Measurements from ENCODE around the gene TPCN1.

TPCN1 gene

DNA sequence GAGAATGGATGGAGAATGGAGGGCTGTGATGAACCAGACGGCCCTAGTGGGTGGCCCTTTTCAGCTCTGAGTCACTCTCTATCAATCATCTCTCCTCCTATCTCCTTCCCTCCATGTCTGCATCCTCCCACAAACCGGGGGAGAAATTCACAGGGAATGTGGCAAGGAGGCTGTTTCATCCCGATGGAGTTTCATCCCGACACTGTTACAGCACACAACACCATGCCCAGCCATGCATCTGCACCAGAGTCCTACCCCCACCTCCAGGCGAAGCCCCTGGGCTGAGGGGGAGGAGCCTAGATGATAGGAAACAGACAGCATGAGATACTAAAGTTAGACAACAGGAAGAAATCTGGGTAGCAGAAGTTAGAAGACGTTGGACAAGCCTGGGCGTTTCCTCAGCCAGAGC, 92.9 kb downstream of the TPCN1 start:
- TF ChIP-seq Cebpa-rat (IDR thresholded peaks at IDR 0.05): no peak
- H3K27me3 ChIP-seq: no peaks in the 10 kb centered on the region
- H3K36me3 ChIP-seq: peaks cover 0 to 99% (median 10%) of the 10 kb centered on the region in 11 experiments; a peak in 13 of 22 replicates
- no peak overlapping the region; a peak in 1 of 22 replicates for H3K4me2 ChIP-seq
- H3K9ac ChIP-seq: no peak overlapping the region; a peak in 2 of 22 replicates
- H3K4me1 ChIP-seq: peaks cover 0 to 5% (median 0%) of the 10 kb centered on the region in 10 experiments; a peak in 1 of 20 replicates
- H3K4me3 ChIP-seq: no peak overlapping the region
- H3K9me3 ChIP-seq (replicated peaks in 1 of 11): no peaks in the 10 kb centered on the region
- peaks cover 0 to 20% (median 0%) of the 10 kb centered on the region in 11 experiments; a peak in 4 of 22 replicates for H4K20me1 ChIP-seq
- no peak overlapping the region for H3K27ac ChIP-seq

GRCh38 chr12:113315358-113315757, 94.1 kb downstream of the TPCN1 start:
- no peaks in the 10 kb centered on the region for H3K9me3 ChIP-seq (replicated peaks in 1 of 11)
- H3K4me1 ChIP-seq: peaks cover 0 to 5% (median 0%) of the 10 kb centered on the region in 10 experiments; a peak in 1 of 20 replicates
- H3K4me3 ChIP-seq: no peak overlapping the region
- peaks cover 0 to 99% (median 10%) of the 10 kb centered on the region in 11 experiments; a peak in 13 of 22 replicates for H3K36me3 ChIP-seq
- 0 out of 22 replicates have a peak overlapping the region, but pooled peaks of 1 of the 11 experiments have one; percentile 1 for H3K9ac ChIP-seq
- H3K27ac ChIP-seq: no peak overlapping the region
- H4K20me1 ChIP-seq: peaks cover 0 to 25% (median 0%) of the 10 kb centered on the region in 11 experiments; a peak in 6 of 22 replicates
- no peak for TF ChIP-seq Cebpa-rat (IDR thresholded peaks at IDR 0.05)
- no peak overlapping the region for H3K4me2 ChIP-seq
- no peaks in the 10 kb centered on the region for H3K27me3 ChIP-seq

GRCh38 chr12:113316155-113316554, 94.9 kb downstream of the TPCN1 start:
- H3K9me3 ChIP-seq (replicated peaks in 1 of 11): peaks cover 0 to 5% (median 0%) of the 10 kb centered on the region in 11 experiments; a peak in 3 of 22 replicates
- no peak for TF ChIP-seq Cebpa-rat (IDR thresholded peaks at IDR 0.05)
- no peaks in the 10 kb centered on the region for H3K27me3 ChIP-seq

GRCh38 chr12:113317122-113317521, 95.9 kb downstream of the TPCN1 start:
- peaks cover 0 to 31% (median 0%) of the 10 kb centered on the region in 11 experiments; a peak in 6 of 22 replicates for H4K20me1 ChIP-seq
- no peak overlapping the region for H3K27ac ChIP-seq
- H3K4me2 ChIP-seq: no peak overlapping the region
- H3K9me3 ChIP-seq (replicated peaks in 1 of 11): peaks cover 0 to 11% (median 1%) of the 10 kb centered on the region in 11 experiments; a peak in 3 of 22 replicates
- peaks cover 0 to 98% (median 18%) of the 10 kb centered on the region in 11 experiments; a peak in 15 of 22 replicates for H3K36me3 ChIP-seq
- no peak for TF ChIP-seq Cebpa-rat (IDR thresholded peaks at IDR 0.05)
- H3K27me3 ChIP-seq: no peaks in the 10 kb centered on the region
- H3K4me3 ChIP-seq: no peak overlapping the region
- no peak overlapping the region for H3K9ac ChIP-seq
- peaks cover 0 to 8% (median 2%) of the 10 kb centered on the region in 10 experiments; a peak in 8 of 20 replicates for H3K4me1 ChIP-seq

More at GRCh38 chr12:113316155-113316554, 94.9 kb downstream of the TPCN1 start:
- peaks cover 0 to 5% (median 0%) of the 10 kb centered on the region in 10 experiments; a peak in 1 of 20 replicates for H3K4me1 ChIP-seq
- H3K4me3 ChIP-seq: no peak overlapping the region
- H3K9ac ChIP-seq: no peak overlapping the region
- H4K20me1 ChIP-seq: peaks cover 0 to 31% (median 0%) of the 10 kb centered on the region in 11 experiments; a peak in 6 of 22 replicates
- H3K36me3 ChIP-seq: peaks cover 0 to 99% (median 13%) of the 10 kb centered on the region in 11 experiments; a peak in 15 of 22 replicates
- H3K4me2 ChIP-seq: no peak overlapping the region
- H3K27ac ChIP-seq: no peak overlapping the region

- TF ChIP-seq Cebpa-rat (IDR thresholded peaks at IDR 0.05): no peak
- H3K27me3 ChIP-seq: no peaks in the 10 kb centered on the region
- no peak overlapping the region for H3K27ac ChIP-seq
- peaks cover 0 to 31% (median 0%) of the 10 kb centered on the region in 11 experiments; a peak in 5 of 22 replicates for H4K20me1 ChIP-seq
- H3K4me2 ChIP-seq: no peak overlapping the region
- H3K9ac ChIP-seq: no peak overlapping the region
- H3K4me1 ChIP-seq: peaks cover 0 to 19% (median 5%) of the 10 kb centered on the region in 10 experiments; a peak in 8 of 20 replicates
- H3K36me3 ChIP-seq: peaks cover 0 to 95% (median 23%) of the 10 kb centered on the region in 11 experiments; a peak in 15 of 22 replicates
- peaks cover 0 to 15% (median 7%) of the 10 kb centered on the region in 11 experiments; a peak in 11 of 22 replicates for H3K9me3 ChIP-seq (replicated peaks in 1 of 11)
- H3K4me3 ChIP-seq: no peak overlapping the region
These were observed 96.9 kb downstream of the TPCN1 start for GRCh38 chr12:113318046-113318656.

DNA sequence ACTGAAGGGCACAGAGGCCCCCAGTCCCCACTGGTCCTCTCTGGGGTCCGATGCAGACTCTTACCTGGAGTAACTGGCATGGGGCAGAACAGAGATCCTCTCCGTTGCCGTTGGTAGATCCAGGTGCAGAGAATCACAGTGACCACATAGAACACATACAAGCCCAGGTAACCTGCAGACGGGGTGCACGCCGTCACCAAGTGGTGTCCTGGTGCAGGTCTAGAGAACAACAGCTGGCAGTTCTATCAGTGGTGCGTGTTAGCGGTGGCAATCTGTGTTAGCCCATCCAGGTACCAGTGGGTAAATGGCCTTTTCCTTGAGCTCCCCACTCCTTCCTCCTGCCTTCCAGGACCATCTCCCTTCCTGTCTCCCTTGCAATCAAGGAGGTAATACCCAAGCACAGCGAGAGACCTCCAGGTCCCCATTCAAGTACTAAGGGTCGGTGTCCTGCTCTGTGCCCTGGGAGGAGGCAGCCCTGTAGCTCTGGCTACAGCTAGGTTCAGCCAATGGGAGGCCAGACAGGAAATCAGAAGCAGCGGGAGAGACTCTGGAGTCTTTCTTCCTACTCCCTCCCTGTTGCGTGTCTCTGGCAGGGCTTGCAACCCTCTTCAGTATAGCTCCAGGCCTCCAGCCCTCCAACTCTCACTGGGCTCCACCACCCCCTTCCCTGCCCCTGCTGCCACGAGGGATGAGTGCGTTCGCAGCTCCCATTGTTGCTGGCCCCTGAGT, 97.8 kb downstream of the TPCN1 start:
- Histone ChIP-seq H4K20me1 (peaks cover 0 to 28% (median 0%) of the 10 kb centered on the region in 11 experiments; a peak in 5 of 22 replicates), H3K9me3 (replicated peaks in 1 of 11) (peaks cover 0 to 18% (median 9%) of the 10 kb centered on the region in 11 experiments; a peak in 11 of 22 replicates), H3K36me3 (peaks cover 0 to 95% (median 23%) of the 10 kb centered on the region in 11 experiments; a peak in 15 of 22 replicates), H3K4me3 (no peak overlapping the region), H3K4me1 (peaks cover 0 to 21% (median 5%) of the 10 kb centered on the region in 10 experiments; a peak in 8 of 20 replicates), H3K4me2 (no peak overlapping the region), H3K27me3 (no peaks in the 10 kb centered on the region), H3K27ac (no peak overlapping the region), H3K9ac (no peak overlapping the region)
- no peak for TF ChIP-seq Cebpa-rat (IDR thresholded peaks at IDR 0.05)

GRCh38 chr12:113320401-113320800, 99.1 kb downstream of the TPCN1 start:
- Histone ChIP-seq H3K27me3 (no peaks in the 10 kb centered on the region), H3K4me1 (peaks cover 0 to 16% (median 5%) of the 10 kb centered on the region in 10 experiments; a peak in 8 of 20 replicates), H3K9ac (no peak overlapping the region), H3K9me3 (replicated peaks in 1 of 11) (peaks cover 0 to 18% (median 9%) of the 10 kb centered on the region in 11 experiments; a peak in 11 of 22 replicates), H3K27ac (no peak overlapping the region), H4K20me1 (peaks cover 0 to 20% (median 0%) of the 10 kb centered on the region in 11 experiments; a peak in 5 of 22 replicates), H3K4me2 (no peak overlapping the region), H3K4me3 (no peak overlapping the region), H3K36me3 (peaks cover 0 to 87% (median 23%) of the 10 kb centered on the region in 11 experiments; a peak in 15 of 22 replicates)
- TF ChIP-seq Cebpa-rat (IDR thresholded peaks at IDR 0.05): no peak

- TF ChIP-seq Cebpa-rat (IDR thresholded peaks at IDR 0.05): no peak
- Histone ChIP-seq H3K9ac (no peak overlapping the region), H4K20me1 (peaks cover 0 to 24% (median 0%) of the 10 kb centered on the region in 11 experiments; a peak in 5 of 22 replicates), H3K36me3 (peaks cover 0 to 75% (median 23%) of the 10 kb centered on the region in 11 experiments; a peak in 15 of 22 replicates), H3K27ac (peak overlapping the region in 3 of 11 experiments; percentile 18 to 61 (median 55); a peak in 5 of 22 replicates), H3K4me2 (peak overlapping the region in 2 of 11 experiments; percentile 20 to 50; a peak in 4 of 22 replicates), H3K4me1 (peaks cover 11 to 28% (median 15%) of the 10 kb centered on the region in 10 experiments), H3K27me3 (no peaks in the 10 kb centered on the region), H3K4me3 (no peak overlapping the region), H3K9me3 (replicated peaks in 1 of 11) (peaks cover 0 to 18% (median 9%) of the 10 kb centered on the region in 11 experiments; a peak in 11 of 22 replicates)
These were observed 101.1 kb downstream of the TPCN1 start for GRCh38 chr12:113322343-113322742.

Measured in BLaER1 treated with 17β-estradiol and CSF1 and Interleukin-3, amounts not matched to agents 10 nM and 100 nM (cell line).